Endothelial cell (in vitro differentiated cells): ENCODE results near the gene PRDX6. TPM values are rescaled to one million over a fixed set of nuclear protein-coding genes. Genes with fewer than 3 reads are reported as not detected.

Experiments used
- DNase-seq: peaks from one replicate; pipeline ENCODE4 v3.0.0; 2021; ENCODE audit warnings: low spot score
- H3K27ac Mint-ChIP-seq: one replicate; pipeline ENCODE4 v1.8.0; 2021; ENCODE audit warnings: mixed read lengths, inconsistent platforms; ENCODE audit not compliant: unreplicated experiment
- H3K27me3 Mint-ChIP-seq: one replicate; pipeline ENCODE4 v1.8.0; 2021; ENCODE audit warnings: mild to moderate bottlenecking, moderate library complexity, mixed read lengths, inconsistent platforms; ENCODE audit not compliant: unreplicated experiment
- H3K36me3 Mint-ChIP-seq: one replicate; pipeline ENCODE4 v1.8.0; 2021; ENCODE audit warnings: mild to moderate bottlenecking, low read depth, mixed read lengths, inconsistent platforms; ENCODE audit not compliant: unreplicated experiment
- H3K4me1 Mint-ChIP-seq: one replicate; pipeline ENCODE4 v1.8.0; 2021; ENCODE audit warnings: mild to moderate bottlenecking, mixed read lengths, inconsistent platforms; ENCODE audit not compliant: unreplicated experiment
- H3K4me3 Mint-ChIP-seq: one replicate; pipeline ENCODE4 v1.8.0; 2021; ENCODE audit warnings: mild to moderate bottlenecking, mixed read lengths, inconsistent platforms; ENCODE audit not compliant: unreplicated experiment
- H3K9me3 Mint-ChIP-seq: one replicate; pipeline ENCODE4 v1.8.0; 2021; ENCODE audit warnings: mixed read lengths, inconsistent platforms; ENCODE audit not compliant: unreplicated experiment
- total RNA-seq: library from RNA; stranded (reverse); fragmentation: NEBNext Ultra II Directional; extraction: Animal tissue kit (Norgen Biotek cat#: 25700); gene quantifications from one replicate; pipeline ENCODE4 v1.2.1, GENCODE V29; 2021; ENCODE audit not compliant: unreplicated experiment
- TF ChIP-seq, protein P1 (sequence below): fragments of 200-600 bp; sonication (generic); IDR thresholded peaks from one replicate; pipeline ENCODE4 v1.5.0; 2021; ENCODE audit warnings: antibody characterized with exemption; ENCODE audit not compliant: unreplicated experiment

Gene PRDX6
- total RNA-seq, 1 donor from 2014 or later: 189 TPM

DNA sequence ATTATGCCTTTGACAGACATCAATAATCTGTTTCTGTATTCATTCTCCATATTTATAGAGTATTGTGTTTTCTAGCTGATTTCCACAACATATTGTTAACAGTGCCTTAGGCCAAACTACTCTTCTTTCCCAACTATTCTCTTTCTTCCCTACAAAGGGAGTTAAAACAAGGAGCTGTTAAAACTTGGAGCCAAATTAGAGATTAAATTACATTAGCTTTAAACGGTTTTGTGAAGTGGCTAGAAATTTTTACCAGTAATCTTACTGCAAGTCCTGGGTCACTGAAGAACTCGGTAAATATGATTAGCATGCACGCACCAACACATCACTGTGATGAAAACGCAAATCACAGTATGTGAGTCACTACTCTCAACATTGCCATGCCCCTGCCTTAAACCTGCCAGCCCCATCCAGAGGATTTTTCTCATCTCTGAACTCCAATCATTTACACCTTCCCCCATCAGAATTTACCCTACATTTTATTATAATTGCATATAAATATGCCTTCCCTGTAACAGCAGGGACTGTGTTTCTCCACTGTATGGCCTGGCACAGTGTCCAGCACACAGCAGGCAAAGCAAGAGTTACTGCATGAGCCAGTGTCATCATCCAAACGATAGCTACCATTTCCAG is 1.5 kb upstream of the PRDX6 start:
- H3K27me3 Mint-ChIP-seq: peaks cover 4% of the 10 kb centered on the region
- H3K9me3 Mint-ChIP-seq: peaks cover 3% of the 10 kb centered on the region
- peaks cover 19% of the 10 kb centered on the region for H3K36me3 Mint-ChIP-seq
- TF ChIP-seq, protein P1, sequence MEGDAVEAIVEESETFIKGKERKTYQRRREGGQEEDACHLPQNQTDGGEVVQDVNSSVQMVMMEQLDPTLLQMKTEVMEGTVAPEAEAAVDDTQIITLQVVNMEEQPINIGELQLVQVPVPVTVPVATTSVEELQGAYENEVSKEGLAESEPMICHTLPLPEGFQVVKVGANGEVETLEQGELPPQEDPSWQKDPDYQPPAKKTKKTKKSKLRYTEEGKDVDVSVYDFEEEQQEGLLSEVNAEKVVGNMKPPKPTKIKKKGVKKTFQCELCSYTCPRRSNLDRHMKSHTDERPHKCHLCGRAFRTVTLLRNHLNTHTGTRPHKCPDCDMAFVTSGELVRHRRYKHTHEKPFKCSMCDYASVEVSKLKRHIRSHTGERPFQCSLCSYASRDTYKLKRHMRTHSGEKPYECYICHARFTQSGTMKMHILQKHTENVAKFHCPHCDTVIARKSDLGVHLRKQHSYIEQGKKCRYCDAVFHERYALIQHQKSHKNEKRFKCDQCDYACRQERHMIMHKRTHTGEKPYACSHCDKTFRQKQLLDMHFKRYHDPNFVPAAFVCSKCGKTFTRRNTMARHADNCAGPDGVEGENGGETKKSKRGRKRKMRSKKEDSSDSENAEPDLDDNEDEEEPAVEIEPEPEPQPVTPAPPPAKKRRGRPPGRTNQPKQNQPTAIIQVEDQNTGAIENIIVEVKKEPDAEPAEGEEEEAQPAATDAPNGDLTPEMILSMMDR: no peak
- DNase-seq: no peak
- H3K4me3 Mint-ChIP-seq: peak overlapping the region; percentile 89
- H3K27ac Mint-ChIP-seq: no peak overlapping the region
- peaks cover 21% of the 10 kb centered on the region for H3K4me1 Mint-ChIP-seq

- peak overlapping the region; percentile 89 for H3K4me3 Mint-ChIP-seq
- peaks cover 4% of the 10 kb centered on the region for H3K27me3 Mint-ChIP-seq
- peak overlapping the region; percentile 30 for H3K27ac Mint-ChIP-seq
- H3K4me1 Mint-ChIP-seq: peaks cover 21% of the 10 kb centered on the region
- no peak for DNase-seq
- H3K9me3 Mint-ChIP-seq: peaks cover 3% of the 10 kb centered on the region
- TF ChIP-seq, protein P1: no peak
- peaks cover 18% of the 10 kb centered on the region for H3K36me3 Mint-ChIP-seq
Measured at GRCh38 chr1:173476197-173476664, 904 bp upstream of the PRDX6 start.

- Mint-ChIP-seq H3K4me3 (peak overlapping the region; percentile 90), H3K9me3 (peaks cover 3% of the 10 kb centered on the region), H3K4me1 (peaks cover 21% of the 10 kb centered on the region), H3K27me3 (peaks cover 4% of the 10 kb centered on the region), H3K27ac (peak overlapping the region; percentile 30), H3K36me3 (peaks cover 16% of the 10 kb centered on the region)
- TF ChIP-seq, protein P1: no peak
- peak; percentile 83 for DNase-seq
Measured at GRCh38 chr1:173476665-173477285, 360 bp upstream of the PRDX6 start.

DNA sequence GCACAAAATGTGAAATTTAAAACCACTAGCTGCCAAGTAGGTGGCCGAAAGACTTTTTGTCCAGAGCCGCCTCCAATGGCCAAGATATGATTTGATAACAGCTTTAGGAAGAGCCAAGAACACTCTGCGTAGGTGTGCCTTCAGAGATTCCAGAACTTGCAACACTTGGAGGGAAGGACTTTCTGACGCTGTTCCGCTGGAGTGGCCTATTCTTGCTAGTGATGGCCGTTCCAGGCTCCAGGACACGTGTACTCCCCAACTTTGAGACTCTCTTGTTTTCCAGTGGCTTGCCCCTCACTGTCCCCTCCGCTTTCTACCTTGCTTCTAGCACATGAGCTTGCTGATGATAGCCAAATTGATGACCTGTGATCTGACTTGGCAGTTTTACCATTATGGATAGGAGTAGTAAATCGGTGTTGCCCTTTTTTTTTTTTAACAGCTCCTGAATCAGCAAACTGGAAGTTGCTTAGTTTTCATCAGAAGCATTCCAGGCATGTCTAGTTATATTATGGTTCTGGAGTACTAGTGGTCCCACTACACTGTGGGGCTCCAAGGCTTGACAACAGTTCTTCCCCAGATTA is 1.0 kb downstream of the PRDX6 start:
- peak; percentile 23 for DNase-seq
- H3K36me3 Mint-ChIP-seq: peaks cover 17% of the 10 kb centered on the region
- H3K27me3 Mint-ChIP-seq: peaks cover 2% of the 10 kb centered on the region
- H3K4me3 Mint-ChIP-seq: peak overlapping the region; percentile 90
- H3K4me1 Mint-ChIP-seq: peaks cover 21% of the 10 kb centered on the region
- TF ChIP-seq, protein P1: no peak
- no peaks in the 10 kb centered on the region for H3K9me3 Mint-ChIP-seq
- peak overlapping the region; percentile 77 for H3K27ac Mint-ChIP-seq

DNA sequence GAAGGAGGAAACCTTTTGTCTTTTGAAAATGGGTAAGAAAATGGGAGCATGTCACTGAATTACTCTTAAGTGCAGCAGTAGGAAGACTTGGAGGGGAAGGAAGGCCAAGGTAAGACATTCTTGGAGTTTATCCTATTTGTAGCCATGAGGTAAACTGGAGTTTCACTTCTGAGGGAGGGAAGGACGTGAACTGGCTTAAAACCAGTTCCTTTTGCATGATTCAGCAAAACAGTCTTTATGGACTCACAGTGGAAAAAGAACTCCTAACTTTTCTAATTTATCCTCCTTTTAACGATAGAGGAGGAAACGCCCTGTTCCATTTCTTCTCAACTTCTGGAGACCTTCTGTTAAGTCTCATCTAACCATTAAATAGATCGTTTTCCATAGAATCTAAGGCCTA is 2.5 kb downstream of the PRDX6 start:
- peak overlapping the region; percentile 43 for H3K4me3 Mint-ChIP-seq
- no peaks in the 10 kb centered on the region for H3K9me3 Mint-ChIP-seq
- TF ChIP-seq, protein P1: no peak

More for the DNA sequence above, 2.5 kb downstream of the PRDX6 start:
- Mint-ChIP-seq H3K27me3 (peaks cover 2% of the 10 kb centered on the region), H3K36me3 (peaks cover 17% of the 10 kb centered on the region), H3K27ac (peak overlapping the region; percentile 67), H3K4me1 (peaks cover 18% of the 10 kb centered on the region)
- DNase-seq: no peak
